HepG2 (cell line): ENCODE measurements around the gene CD300LF. TPM values are rescaled to one million over a fixed set of nuclear protein-coding genes. Genes with fewer than 3 reads are reported as not detected.

Experiments used
- ASH2L ChIP-seq: fragments of 300-600, 200-600 bp; sonication (generic); IDR thresholded peaks from 2 replicates; pipeline ENCODE4 v1.7.0; 2017; ENCODE audit warnings: low read depth, mild to moderate bottlenecking, moderate library complexity, mixed read lengths, low read length; ENCODE audit not compliant: insufficient read length
- CEBPB ChIP-seq: IDR thresholded peaks from 2 replicates; pipeline ENCODE4 v1.6.1; 2011; ENCODE audit warnings: low read depth, low read length, improper control_type of control experiment, borderline replicate concordance
- IKZF1 ChIP-seq: fragments of 450-650 bp; IDR thresholded peaks from 2 replicates; pipeline ENCODE4 v1.7.1; 2016
- IRF2 ChIP-seq: IDR thresholded peaks from 2 replicates; pipeline ENCODE4 v1.6.1; 2018; ENCODE audit warnings: missing genetic modification reagents, missing compliant biosample characterization
- KDM2A ChIP-seq: sonication (generic); formaldehyde crosslinking; IDR thresholded peaks from 2 replicates; pipeline ENCODE4 v1.4.0; 2020; ENCODE audit warnings: low read depth, missing genetic modification reagents, borderline replicate concordance
- RFXANK ChIP-seq: IDR thresholded peaks from 2 replicates; pipeline ENCODE4 v1.6.1; 2016
- SP2 ChIP-seq: sonication (generic); formaldehyde crosslinking; IDR thresholded peaks from 2 replicates; pipeline ENCODE4 v1.5.1; 2020; ENCODE audit warnings: mild to moderate bottlenecking, missing genetic modification reagents
- SSRP1 ChIP-seq: IDR thresholded peaks from 2 replicates; pipeline ENCODE4 v1.6.1; 2016; ENCODE audit warnings: control low read depth
- YY1 ChIP-seq: IDR thresholded peaks from 2 replicates; pipeline ENCODE4 v1.6.1; 2011; ENCODE audit warnings: low read length, low read depth, moderate library complexity, mild to moderate bottlenecking; ENCODE audit not compliant: insufficient read depth, insufficient replicate concordance
- ZC3H4 ChIP-seq: sonication (generic); formaldehyde crosslinking; IDR thresholded peaks from 2 replicates; pipeline ENCODE4 v1.4.0; 2020; ENCODE audit warnings: missing genetic modification reagents, borderline replicate concordance
- ZNF205 ChIP-seq: IDR thresholded peaks from 2 replicates; pipeline ENCODE4 v1.6.1; 2018; ENCODE audit warnings: missing biosample characterization, missing genetic modification reagents
- ZNF253 ChIP-seq: sonication (generic); formaldehyde crosslinking; IDR thresholded peaks from 2 replicates; pipeline ENCODE4 v1.8.0; 2022; ENCODE audit warnings: mild to moderate bottlenecking, missing genetic modification reagents, borderline replicate concordance
- ZNF552 ChIP-seq: sonication (generic); formaldehyde crosslinking; IDR thresholded peaks from 2 replicates; pipeline ENCODE4 v1.9.0; 2022; ENCODE audit warnings: missing genetic modification reagents, mild to moderate bottlenecking, borderline replicate concordance
- ZNF7 ChIP-seq: IDR thresholded peaks from 2 replicates; pipeline ENCODE4 v1.6.1; 2016; ENCODE audit warnings: missing biosample characterization, missing genetic modification reagents
- ZNF777 ChIP-seq: sonication (generic); formaldehyde crosslinking; IDR thresholded peaks from 2 replicates; pipeline ENCODE4 v1.4.0; 2020; ENCODE audit warnings: missing genetic modification reagents
- polyA plus RNA-seq, 8 experiments: library from polyadenylated mRNA; depleted of rRNA in 3 of 8; stranded (reverse) in 7 of 8; unstranded in 1 of 8; fragments of >200 nt; fragmentation: Illumina TruSeq in 4 of 8; extraction: Trizol in 4 of 8; gene quantifications; 2 replicates each; pipeline versions ENCODE4 v1.2.1 to v1.2.3, GENCODE V29; 2011 to 2016; ENCODE audit warnings: low read depth in 4 of 8, missing spikeins in 1 of 8, mixed read lengths in 1 of 8; ENCODE audit not compliant: insufficient read depth in 1 of 8
- total RNA-seq, 5 experiments: library from RNA; depleted of rRNA; stranded (reverse); fragments of >200 nt; fragmentation: Illumina TruSeq; extraction: Trizol; gene quantifications; 2 replicates each; pipeline ENCODE4 v1.2.3, GENCODE V29; 2016; ENCODE audit warnings: low read depth in 1 of 5
- TF ChIP-seq, protein P1 (sequence below): sonication (generic); formaldehyde crosslinking; IDR thresholded peaks from 2 replicates; pipeline ENCODE4 v1.4.0; 2020; ENCODE audit warnings: mild to moderate bottlenecking, missing genetic modification reagents
- TF ChIP-seq, protein P2 (sequence below): sonication (generic); formaldehyde crosslinking; conservative IDR thresholded peaks from 2 replicates; pipeline ENCODE4 v1.4.0; 2020; ENCODE audit warnings: missing genetic modification reagents
- TF ChIP-seq, protein P3 (sequence below): fragments of 450-650 bp; IDR thresholded peaks from 2 replicates; pipeline ENCODE4 v1.6.1; 2016
- TF ChIP-seq, protein P4 (sequence below): IDR thresholded peaks from 2 replicates; pipeline ENCODE4 v1.6.1; 2018; ENCODE audit warnings: missing genetic modification reagents, mild to moderate bottlenecking, missing compliant biosample characterization
- TF ChIP-seq, protein P5 (sequence below): sonication (generic); formaldehyde crosslinking; IDR thresholded peaks from 2 replicates; pipeline ENCODE4 v1.5.1; 2020; ENCODE audit warnings: missing genetic modification reagents, mild to moderate bottlenecking, borderline replicate concordance
- TF ChIP-seq, protein P6 (sequence below): sonication (generic); formaldehyde crosslinking; IDR thresholded peaks from 2 replicates; pipeline ENCODE4 v1.9.0; 2021; ENCODE audit warnings: missing genetic modification reagents, borderline replicate concordance

CD300LF gene
- total and polyA plus RNA-seq, 2 of the 13 experiments (the other 11 are each of a cell fraction or from before 2014, with no cell fraction given) = not detected

DNA sequence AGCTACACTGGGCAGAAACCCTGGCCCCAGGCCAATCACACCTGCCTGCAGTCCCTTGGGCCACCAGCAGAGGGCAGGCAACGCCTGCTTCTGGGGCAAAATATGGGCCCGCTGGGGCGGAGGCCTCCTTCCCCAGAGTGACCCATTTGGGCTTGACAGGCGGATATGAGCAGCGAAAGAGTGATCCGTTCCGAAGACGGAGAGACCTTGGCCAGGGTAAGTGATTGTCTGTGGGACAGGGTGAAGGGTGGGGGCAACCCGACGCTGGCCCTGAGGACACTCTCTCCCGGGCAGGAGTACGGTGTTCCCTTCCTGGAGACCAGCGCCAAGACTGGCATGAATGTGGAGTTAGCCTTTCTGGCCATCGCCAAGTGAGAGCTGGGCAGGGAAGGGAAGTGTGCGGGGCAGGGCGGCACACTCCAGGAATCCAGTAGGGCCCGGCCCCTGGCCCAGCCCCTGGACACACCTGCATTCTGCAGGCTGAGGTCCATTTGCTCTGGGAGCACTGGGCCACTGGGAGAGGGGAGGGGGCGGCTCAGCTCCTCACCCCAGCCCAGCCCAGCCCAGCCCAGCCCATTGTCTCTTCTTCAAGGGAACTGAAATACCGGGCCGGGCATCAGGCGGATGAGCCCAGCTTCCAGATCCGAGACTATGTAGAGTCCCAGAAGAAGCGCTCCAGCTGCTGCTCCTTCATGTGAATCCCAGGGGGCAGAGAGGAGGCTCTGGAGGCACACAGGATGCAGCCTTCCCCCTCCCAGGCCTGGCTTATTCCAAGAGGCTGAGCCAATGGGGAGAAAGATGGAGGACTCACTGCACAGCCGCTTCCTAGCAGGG is 32.2 kb upstream of the CD300LF start (continued):
- no peak for TF ChIP-seq ZNF552 (CRISPR knock-in tag)
- no peak for TF ChIP-seq ZC3H4 (CRISPR knock-in tag)
- TF ChIP-seq, protein P1, sequence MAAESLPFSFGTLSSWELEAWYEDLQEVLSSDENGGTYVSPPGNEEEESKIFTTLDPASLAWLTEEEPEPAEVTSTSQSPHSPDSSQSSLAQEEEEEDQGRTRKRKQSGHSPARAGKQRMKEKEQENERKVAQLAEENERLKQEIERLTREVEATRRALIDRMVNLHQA (CRISPR knock-in tag) = 0 out of 2 replicates have a peak, but pooled peaks have one; percentile 40
- TF ChIP-seq ASH2L = no peak
- TF ChIP-seq ZNF253 = no peak
- peak; percentile 23; the same call in 1 of the 2 replicates for TF ChIP-seq ZNF777 (CRISPR knock-in tag)
- TF ChIP-seq ZNF7 (CRISPR knock-in tag) = no peak
- TF ChIP-seq, protein P2, sequence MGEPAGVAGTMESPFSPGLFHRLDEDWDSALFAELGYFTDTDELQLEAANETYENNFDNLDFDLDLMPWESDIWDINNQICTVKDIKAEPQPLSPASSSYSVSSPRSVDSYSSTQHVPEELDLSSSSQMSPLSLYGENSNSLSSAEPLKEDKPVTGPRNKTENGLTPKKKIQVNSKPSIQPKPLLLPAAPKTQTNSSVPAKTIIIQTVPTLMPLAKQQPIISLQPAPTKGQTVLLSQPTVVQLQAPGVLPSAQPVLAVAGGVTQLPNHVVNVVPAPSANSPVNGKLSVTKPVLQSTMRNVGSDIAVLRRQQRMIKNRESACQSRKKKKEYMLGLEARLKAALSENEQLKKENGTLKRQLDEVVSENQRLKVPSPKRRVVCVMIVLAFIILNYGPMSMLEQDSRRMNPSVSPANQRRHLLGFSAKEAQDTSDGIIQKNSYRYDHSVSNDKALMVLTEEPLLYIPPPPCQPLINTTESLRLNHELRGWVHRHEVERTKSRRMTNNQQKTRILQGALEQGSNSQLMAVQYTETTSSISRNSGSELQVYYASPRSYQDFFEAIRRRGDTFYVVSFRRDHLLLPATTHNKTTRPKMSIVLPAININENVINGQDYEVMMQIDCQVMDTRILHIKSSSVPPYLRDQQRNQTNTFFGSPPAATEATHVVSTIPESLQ (CRISPR knock-in tag) = peak; percentile 78; the same call in 1 of the 2 replicates
- no peak for TF ChIP-seq IKZF1
- peak; percentile 97 for TF ChIP-seq KDM2A (CRISPR knock-in tag)
- TF ChIP-seq CEBPB = no peak
- TF ChIP-seq, protein P3, sequence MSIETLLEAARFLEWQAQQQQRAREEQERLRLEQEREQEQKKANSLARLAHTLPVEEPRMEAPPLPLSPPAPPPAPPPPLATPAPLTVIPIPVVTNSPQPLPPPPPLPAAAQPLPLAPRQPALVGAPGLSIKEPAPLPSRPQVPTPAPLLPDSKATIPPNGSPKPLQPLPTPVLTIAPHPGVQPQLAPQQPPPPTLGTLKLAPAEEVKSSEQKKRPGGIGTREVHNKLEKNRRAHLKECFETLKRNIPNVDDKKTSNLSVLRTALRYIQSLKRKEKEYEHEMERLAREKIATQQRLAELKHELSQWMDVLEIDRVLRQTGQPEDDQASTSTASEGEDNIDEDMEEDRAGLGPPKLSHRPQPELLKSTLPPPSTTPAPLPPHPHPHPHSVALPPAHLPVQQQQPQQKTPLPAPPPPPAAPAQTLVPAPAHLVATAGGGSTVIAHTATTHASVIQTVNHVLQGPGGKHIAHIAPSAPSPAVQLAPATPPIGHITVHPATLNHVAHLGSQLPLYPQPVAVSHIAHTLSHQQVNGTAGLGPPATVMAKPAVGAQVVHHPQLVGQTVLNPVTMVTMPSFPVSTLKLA = no peak
- TF ChIP-seq YY1 = peak; percentile 66
- no peak for TF ChIP-seq SSRP1 (CRISPR knock-in tag)
- TF ChIP-seq, protein P4, sequence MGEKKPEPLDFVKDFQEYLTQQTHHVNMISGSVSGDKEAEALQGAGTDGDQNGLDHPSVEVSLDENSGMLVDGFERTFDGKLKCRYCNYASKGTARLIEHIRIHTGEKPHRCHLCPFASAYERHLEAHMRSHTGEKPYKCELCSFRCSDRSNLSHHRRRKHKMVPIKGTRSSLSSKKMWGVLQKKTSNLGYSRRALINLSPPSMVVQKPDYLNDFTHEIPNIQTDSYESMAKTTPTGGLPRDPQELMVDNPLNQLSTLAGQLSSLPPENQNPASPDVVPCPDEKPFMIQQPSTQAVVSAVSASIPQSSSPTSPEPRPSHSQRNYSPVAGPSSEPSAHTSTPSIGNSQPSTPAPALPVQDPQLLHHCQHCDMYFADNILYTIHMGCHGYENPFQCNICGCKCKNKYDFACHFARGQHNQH (CRISPR knock-in tag) = peak; percentile 80
- peak; percentile 70; the same call in 1 of the 2 replicates for TF ChIP-seq IRF2 (CRISPR knock-in tag)
- no peak for TF ChIP-seq RFXANK (CRISPR knock-in tag)
- no peak for TF ChIP-seq SP2
- TF ChIP-seq, protein P5, sequence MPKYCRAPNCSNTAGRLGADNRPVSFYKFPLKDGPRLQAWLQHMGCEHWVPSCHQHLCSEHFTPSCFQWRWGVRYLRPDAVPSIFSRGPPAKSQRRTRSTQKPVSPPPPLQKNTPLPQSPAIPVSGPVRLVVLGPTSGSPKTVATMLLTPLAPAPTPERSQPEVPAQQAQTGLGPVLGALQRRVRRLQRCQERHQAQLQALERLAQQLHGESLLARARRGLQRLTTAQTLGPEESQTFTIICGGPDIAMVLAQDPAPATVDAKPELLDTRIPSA (CRISPR knock-in tag) = no peak
- TF ChIP-seq, protein P6, sequence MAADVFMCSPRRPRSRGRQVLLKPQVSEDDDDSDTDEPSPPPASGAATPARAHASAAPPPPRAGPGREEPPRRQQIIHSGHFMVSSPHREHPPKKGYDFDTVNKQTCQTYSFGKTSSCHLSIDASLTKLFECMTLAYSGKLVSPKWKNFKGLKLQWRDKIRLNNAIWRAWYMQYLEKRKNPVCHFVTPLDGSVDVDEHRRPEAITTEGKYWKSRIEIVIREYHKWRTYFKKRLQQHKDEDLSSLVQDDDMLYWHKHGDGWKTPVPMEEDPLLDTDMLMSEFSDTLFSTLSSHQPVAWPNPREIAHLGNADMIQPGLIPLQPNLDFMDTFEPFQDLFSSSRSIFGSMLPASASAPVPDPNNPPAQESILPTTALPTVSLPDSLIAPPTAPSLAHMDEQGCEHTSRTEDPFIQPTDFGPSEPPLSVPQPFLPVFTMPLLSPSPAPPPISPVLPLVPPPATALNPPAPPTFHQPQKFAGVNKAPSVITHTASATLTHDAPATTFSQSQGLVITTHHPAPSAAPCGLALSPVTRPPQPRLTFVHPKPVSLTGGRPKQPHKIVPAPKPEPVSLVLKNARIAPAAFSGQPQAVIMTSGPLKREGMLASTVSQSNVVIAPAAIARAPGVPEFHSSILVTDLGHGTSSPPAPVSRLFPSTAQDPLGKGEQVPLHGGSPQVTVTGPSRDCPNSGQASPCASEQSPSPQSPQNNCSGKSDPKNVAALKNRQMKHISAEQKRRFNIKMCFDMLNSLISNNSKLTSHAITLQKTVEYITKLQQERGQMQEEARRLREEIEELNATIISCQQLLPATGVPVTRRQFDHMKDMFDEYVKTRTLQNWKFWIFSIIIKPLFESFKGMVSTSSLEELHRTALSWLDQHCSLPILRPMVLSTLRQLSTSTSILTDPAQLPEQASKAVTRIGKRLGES (CRISPR knock-in tag) = no peak
- peak; percentile 55; the same call in 1 of the 2 replicates for TF ChIP-seq ZNF205 (CRISPR knock-in tag)
